ENCODE data around the gene PTP4A2. TPM values are rescaled to one million over a fixed set of nuclear protein-coding genes. Genes with fewer than 3 reads are reported as not detected.
A peak's percentile ranks its signal among the peaks of the same experiment; 100 is the strongest.

PTP4A2 gene
- total and polyA plus RNA-seq, 2 of the 8 experiments (the other 6 are each of a cell fraction or from before 2014, with no cell fraction given) = 87.4 to 214 TPM

DNA sequence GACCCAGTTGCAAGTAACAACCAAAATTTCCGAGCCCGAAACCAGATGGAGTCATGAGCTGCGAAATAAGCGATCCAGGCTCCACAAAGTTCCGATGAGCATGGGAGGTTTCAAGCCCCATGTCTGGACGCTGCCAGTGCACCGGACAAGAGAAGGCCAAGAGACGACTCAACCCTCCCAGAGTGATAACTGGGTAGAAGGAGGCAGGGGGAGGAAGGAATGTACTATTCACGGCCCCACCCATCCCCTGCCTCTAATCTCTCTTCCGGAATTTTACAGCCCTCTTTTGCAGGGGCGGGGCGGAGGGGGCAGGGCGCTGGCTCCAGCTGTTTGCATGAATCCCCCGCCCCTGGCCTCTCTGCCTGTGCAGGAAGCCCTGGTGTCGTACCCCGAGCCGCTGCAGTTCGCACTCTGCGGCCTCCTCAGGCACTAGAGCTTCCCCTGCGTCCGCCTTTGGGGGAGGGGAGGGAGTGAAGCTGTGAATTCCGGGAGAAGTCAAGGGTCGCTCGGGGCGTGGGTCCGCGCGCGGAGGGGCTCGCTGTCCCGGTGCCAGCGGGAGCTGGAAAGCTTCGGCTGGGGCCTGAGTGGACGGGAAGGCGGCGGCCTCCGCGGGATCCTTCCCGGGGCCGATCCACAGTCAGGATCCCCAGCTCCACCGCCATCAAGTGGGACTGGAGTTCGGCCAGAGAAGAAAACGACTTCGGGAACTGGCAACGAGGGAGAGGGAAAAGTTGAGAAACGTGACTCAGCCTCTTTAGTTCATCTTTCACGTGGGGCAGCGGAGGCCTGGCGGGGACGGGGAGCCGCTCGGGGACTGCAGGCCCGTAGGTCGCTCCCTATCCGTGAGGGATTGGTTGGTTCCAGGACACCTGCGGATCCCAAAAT is 6.3 kb upstream of the PTP4A2 start:
- no peak overlapping the region for H2BK20ac ChIP-seq (ENCODE audit: low read length)
- H2AK5ac ChIP-seq (ENCODE audit: low read depth, low read length) = no peak overlapping the region
- peak overlapping the region; percentile 93 for H4K5ac ChIP-seq (ENCODE audit: insufficient read length, low read depth, low read length)
- ChIA-PET CTCF (ENCODE audit: partially characterized antibody) (interaction anchor here (0.6 to 4.4 kb wide), 11 partner anchors 10 to 575 kb away, joined by 3 to 20 read pairs (median 3); partner anchors contain the start of gene SPOCD1), POLR2A (ENCODE audit: partially characterized antibody) (interaction anchor here (0.7 to 4.6 kb wide), 23 partner anchors 9 to 278 kb away, joined by 3 to 61 read pairs (median 4); partner anchors contain the start of genes KHDRBS1 and SPOCD1)
- H3K27me3 ChIP-seq (replicated peaks in 1 of 4; ENCODE audit: control insufficient read depth in 3 of 4, extremely low read depth in 1 of 4, insufficient read depth in 3 of 4, low read length in 3 of 4) = peaks cover 0 to 3% (median 0%) of the 10 kb centered on the region in 4 experiments; a peak in 2 of 7 replicates
- no peaks in the 10 kb centered on the region for H3K9me3 ChIP-seq (ENCODE audit: insufficient read depth in 2 of 2, low read depth in 1 of 2, low read length in 1 of 2)
- no peak overlapping the region for H3K14ac ChIP-seq (ENCODE audit: insufficient read length)
- 8% methylated on average over 50 of the region's 56 CpGs; no CpG with 5 or more reads in 1 of the 2 experiments for WGBS, 2 experiments (ENCODE audit: extremely low coverage in 1 of 2, insufficient coverage in 1 of 2, insufficient read length in 1 of 2, insufficient replicate concordance in 2 of 2, low coverage in 1 of 2, low lambda C conversion rate in 2 of 2, missing lambda C conversion rate in 1 of 2)
- peak overlapping the region; percentile 95 for H3K18ac ChIP-seq (ENCODE audit: extremely low read depth, low read length)
- peak overlapping the region; percentile 83 for H2AFZ ChIP-seq (ENCODE audit: low read length)
- H3K4ac ChIP-seq (replicated peaks; ENCODE audit: insufficient read length, low read depth, low read length) = peak overlapping the region; percentile 44
- H2BK120ac ChIP-seq (replicated peaks; ENCODE audit: low read depth, low read length) = peak overlapping the region; percentile 96
- H3K27ac ChIP-seq (ENCODE audit: low read depth, low read length) = peak overlapping the region; percentile 89
- H3K23ac ChIP-seq (ENCODE audit: insufficient read length) = no peak overlapping the region
- peak overlapping the region; percentile 96 for H2BK12ac ChIP-seq (ENCODE audit: low read depth, low read length)
- H3K4me3 ChIP-seq (ENCODE audit: extremely low read depth in 1 of 4, insufficient read depth in 2 of 4, low read depth in 3 of 4, low read length in 4 of 4) = peak overlapping the region; percentile 58 to 69 (median 66)
- no peaks in the 10 kb centered on the region for H4K20me1 ChIP-seq (replicated peaks in 1 of 2; ENCODE audit: control insufficient read depth in 1 of 2, insufficient read depth in 2 of 2, low read length in 2 of 2)
- H3K56ac ChIP-seq (replicated peaks; ENCODE audit: insufficient read length, low read depth, low read length) = peak overlapping the region; percentile 84
- H3K4me2 ChIP-seq (ENCODE audit: insufficient read depth in 1 of 2, low read depth in 2 of 2, low read length in 2 of 2) = peak overlapping the region; percentile 73
- H3K79me2 ChIP-seq (ENCODE audit: control insufficient read depth in 1 of 2, insufficient read depth in 2 of 2, low read length in 2 of 2) = no peaks in the 10 kb centered on the region
- 0 out of 2 replicates have a peak overlapping the region, but pooled peaks have one; percentile 7 for H2BK15ac ChIP-seq (ENCODE audit: low read length)
- H3K79me1 ChIP-seq (ENCODE audit: low read depth, low read length) = no peaks in the 10 kb centered on the region
- peak overlapping the region; percentile 97 for H4K91ac ChIP-seq (replicated peaks; ENCODE audit: insufficient read length, low read length)
- peak overlapping the region in 3 of 4 experiments; percentile 82 to 84 (median 83); a peak in 6 of 7 replicates for H3K9ac ChIP-seq (replicated peaks in 1 of 4; ENCODE audit: extremely low read depth in 1 of 4, low read depth in 3 of 4, low read length in 3 of 4)
- DNase-seq (ENCODE audit: low read depth in 1 of 2, low spot score in 2 of 2) (peak; percentile 82 to 93), FAIRE-seq (no peak)
- H3K23me2 ChIP-seq (ENCODE audit: low read depth, low read length) = peaks cover 4% of the 10 kb centered on the region; the same call in 1 of the 2 replicates
- peak overlapping the region; percentile 96 for H4K8ac ChIP-seq (ENCODE audit: extremely low read depth, insufficient read depth, low read length)
- peaks cover 3 to 16% (median 5%) of the 10 kb centered on the region in 4 experiments for H3K4me1 ChIP-seq (replicated peaks in 1 of 4; ENCODE audit: control insufficient read depth in 3 of 4, insufficient read depth in 4 of 4, low read length in 3 of 4)
- no peaks in the 10 kb centered on the region for H3K36me3 ChIP-seq (ENCODE audit: control insufficient read depth in 2 of 4, insufficient read depth in 4 of 4, low read length in 3 of 4)
- peak overlapping the region; percentile 90 for H2BK5ac ChIP-seq (ENCODE audit: low read depth, low read length)
- TF ChIP-seq CHD2 (IDR thresholded peaks at IDR 0.05; ENCODE audit: low read length) (peak; percentile 50; the same call in 1 of the 2 replicates), CBX8 (IDR thresholded peaks at IDR 0.05; ENCODE audit: borderline replicate concordance, low read depth, low read length) (no peak), PHF8 (conservative IDR thresholded peaks at IDR 0.05; ENCODE audit: low read depth, low read length) (peak; percentile 82), POLR2A (IDR thresholded peaks at IDR 0.05; ENCODE audit: control extremely low read depth in 1 of 2, low read depth in 2 of 2, low read length in 2 of 2) (peak; percentile 94 to 98), ATF3 (IDR thresholded peaks at IDR 0.05; ENCODE audit: insufficient read depth, low read depth, low read length) (no peak), SP2 (IDR thresholded peaks at IDR 0.05; ENCODE audit: low read length) (no peak), KDM5A (IDR thresholded peaks at IDR 0.05; ENCODE audit: low read length) (no peak), ASH2L (IDR thresholded peaks at IDR 0.05; ENCODE audit: low read length) (peak; percentile 97), CTBP2 (IDR thresholded peaks at IDR 0.05; ENCODE audit: borderline replicate concordance, insufficient read depth, insufficient read length, low read length) (peak; percentile 48), BACH1 (IDR thresholded peaks at IDR 0.05; ENCODE audit: low read length) (peak; percentile 60), NRF1 (IDR thresholded peaks at IDR 0.05; ENCODE audit: low read depth, low read length) (no peak)
